DMS 273 (cell line): ENCODE results near the gene PTPA.

Experiments
- DNase-seq: peaks from one replicate; lab custom pipeline; 2025; ENCODE audit not compliant: unreplicated experiment; lab: John Stamatoyannopoulos, UW

Gene PTPA

GRCh38 chr9:129136446-129137035, 25.3 kb downstream of the PTPA start:
- DNase-seq, result peak; percentile 78

- no peak for DNase-seq
Measured at GRCh38 chr9:129137292-129138143, 26.3 kb downstream of the PTPA start.

- no peak for DNase-seq
Measured at GRCh38 chr9:129138144-129138462, 26.9 kb downstream of the PTPA start.

GRCh38 chr9:129138476-129139232, 27.4 kb downstream of the PTPA start:
- no peak for DNase-seq

GRCh38 chr9:129139233-129139992, 28.2 kb downstream of the PTPA start:
- peak; percentile 93 for DNase-seq

- peak; percentile 99 for DNase-seq
Measured at GRCh38 chr9:129139993-129140396, 28.8 kb downstream of the PTPA start.

- DNase-seq, result peak; percentile 79
Measured at GRCh38 chr9:129140397-129141065, 29.3 kb downstream of the PTPA start.

- no peak for DNase-seq
Measured at GRCh38 chr9:129141066-129142041, 30.1 kb downstream of the PTPA start.

- DNase-seq, result no peak
Measured at GRCh38 chr9:129142138-129142935, 31.1 kb downstream of the PTPA start.

GRCh38 chr9:129143031-129143927, 32.1 kb downstream of the PTPA start:
- DNase-seq, result peak; percentile 87

- DNase-seq, result no peak
Measured at GRCh38 chr9:129145316-129145715, 34.1 kb downstream of the PTPA start.

- no peak for DNase-seq
Measured at GRCh38 chr9:129145841-129146292, 34.7 kb downstream of the PTPA start.

- no peak for DNase-seq
Measured at GRCh38 chr9:129146441-129146941, 35.3 kb downstream of the PTPA start.

- no peak for DNase-seq
Measured at GRCh38 chr9:129148463-129149204, 37.4 kb downstream of the PTPA start.

GRCh38 chr9:129149442-129149841, 38.2 kb downstream of the PTPA start:
- DNase-seq, result no peak

GRCh38 chr9:129150122-129150521, 38.9 kb downstream of the PTPA start:
- no peak for DNase-seq
